ENCODE measurements around the gene TTC39C.

The TTC39C gene

GRCh38 chr18:24014062-24014985 lies at the start of gene TTC39C:
TTC39C (plus strand) TSS chr18:24014754; CDS start chr18:24014872, 118 bp downstream.
- H3K27ac ChIP-seq: peak within 1 kb of the TSS; percentile 91
- TF ChIP-seq, protein P1, sequence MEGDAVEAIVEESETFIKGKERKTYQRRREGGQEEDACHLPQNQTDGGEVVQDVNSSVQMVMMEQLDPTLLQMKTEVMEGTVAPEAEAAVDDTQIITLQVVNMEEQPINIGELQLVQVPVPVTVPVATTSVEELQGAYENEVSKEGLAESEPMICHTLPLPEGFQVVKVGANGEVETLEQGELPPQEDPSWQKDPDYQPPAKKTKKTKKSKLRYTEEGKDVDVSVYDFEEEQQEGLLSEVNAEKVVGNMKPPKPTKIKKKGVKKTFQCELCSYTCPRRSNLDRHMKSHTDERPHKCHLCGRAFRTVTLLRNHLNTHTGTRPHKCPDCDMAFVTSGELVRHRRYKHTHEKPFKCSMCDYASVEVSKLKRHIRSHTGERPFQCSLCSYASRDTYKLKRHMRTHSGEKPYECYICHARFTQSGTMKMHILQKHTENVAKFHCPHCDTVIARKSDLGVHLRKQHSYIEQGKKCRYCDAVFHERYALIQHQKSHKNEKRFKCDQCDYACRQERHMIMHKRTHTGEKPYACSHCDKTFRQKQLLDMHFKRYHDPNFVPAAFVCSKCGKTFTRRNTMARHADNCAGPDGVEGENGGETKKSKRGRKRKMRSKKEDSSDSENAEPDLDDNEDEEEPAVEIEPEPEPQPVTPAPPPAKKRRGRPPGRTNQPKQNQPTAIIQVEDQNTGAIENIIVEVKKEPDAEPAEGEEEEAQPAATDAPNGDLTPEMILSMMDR (conservative IDR thresholded peaks at IDR 0.05): no peak

DNA sequence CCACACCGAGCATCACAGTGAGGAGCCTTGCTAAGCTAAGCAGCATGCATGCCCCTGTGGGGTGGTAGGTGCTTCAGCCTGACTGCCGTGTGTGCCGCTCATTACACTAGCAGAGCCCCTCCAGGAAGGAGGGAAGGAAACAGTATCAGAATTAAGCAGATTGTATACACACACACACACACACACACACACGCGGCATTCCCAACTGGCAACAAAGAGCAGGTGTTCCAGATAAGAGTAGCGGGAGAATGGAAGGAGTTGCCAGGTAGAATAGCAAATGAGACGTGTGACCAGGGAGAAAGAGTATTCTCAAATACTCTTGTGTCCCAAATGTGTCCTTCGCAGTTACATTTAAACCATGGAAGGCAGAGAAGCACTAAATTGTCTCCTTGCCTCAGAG lies 47.6 kb upstream of the TTC39C start:
- TF ChIP-seq, protein P1 (conservative IDR thresholded peaks at IDR 0.05): no peak
- peak overlapping the region; percentile 79; the same call in 1 of the 2 replicates for H3K27ac ChIP-seq

- TF ChIP-seq, protein P1 (conservative IDR thresholded peaks at IDR 0.05): no peak
- no peak overlapping the region for H3K27ac ChIP-seq
Observed at GRCh38 chr18:23967321-23968089, 47.0 kb upstream of the TTC39C start.

DNA sequence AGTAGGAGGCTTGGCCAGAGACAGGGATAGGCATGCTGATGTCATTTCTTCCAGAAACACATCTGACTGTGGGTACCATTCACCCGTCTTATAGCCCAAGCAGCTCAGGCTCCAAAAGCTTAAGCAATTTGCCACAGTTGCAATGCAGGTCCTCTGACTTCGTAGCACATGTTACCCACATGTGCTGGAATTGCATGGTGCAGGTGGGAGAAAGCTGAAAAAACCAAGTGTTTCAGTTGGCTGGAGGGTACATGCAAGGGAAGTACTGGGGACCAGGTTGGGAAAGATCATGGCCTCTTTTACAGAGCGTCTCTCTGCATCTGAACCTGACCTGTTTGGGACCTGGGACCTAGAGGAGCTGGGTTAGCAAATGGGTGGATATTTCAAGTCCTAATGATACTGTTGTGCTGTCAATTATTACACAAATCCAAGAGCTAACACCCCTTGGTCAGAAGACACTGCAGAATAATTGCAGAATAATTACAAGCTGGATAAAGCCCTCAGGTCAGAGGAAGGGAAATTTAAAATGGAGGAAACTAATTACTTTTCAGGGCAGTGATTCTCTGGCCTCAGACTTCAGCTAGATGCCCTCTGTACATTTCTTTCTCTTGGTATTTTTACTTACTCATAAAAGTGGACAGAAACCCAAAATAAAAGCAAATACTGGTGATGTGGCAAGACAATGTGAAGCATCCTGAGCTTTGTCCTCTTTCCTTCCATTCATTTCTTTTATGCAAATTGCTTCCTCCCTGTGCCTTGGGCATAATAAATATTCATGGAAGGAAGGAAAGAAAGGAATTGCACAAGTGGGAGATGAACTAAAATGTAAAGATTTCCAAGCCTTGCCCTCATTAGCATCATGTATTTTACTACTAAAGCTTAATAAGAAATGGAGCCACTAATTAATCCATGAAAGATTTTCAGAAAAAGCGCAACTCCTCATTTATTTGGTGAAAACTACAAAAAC lies 45.6 kb upstream of the TTC39C start:
- TF ChIP-seq, protein P1 (conservative IDR thresholded peaks at IDR 0.05): no peak
- no peak overlapping the region for H3K27ac ChIP-seq

DNA sequence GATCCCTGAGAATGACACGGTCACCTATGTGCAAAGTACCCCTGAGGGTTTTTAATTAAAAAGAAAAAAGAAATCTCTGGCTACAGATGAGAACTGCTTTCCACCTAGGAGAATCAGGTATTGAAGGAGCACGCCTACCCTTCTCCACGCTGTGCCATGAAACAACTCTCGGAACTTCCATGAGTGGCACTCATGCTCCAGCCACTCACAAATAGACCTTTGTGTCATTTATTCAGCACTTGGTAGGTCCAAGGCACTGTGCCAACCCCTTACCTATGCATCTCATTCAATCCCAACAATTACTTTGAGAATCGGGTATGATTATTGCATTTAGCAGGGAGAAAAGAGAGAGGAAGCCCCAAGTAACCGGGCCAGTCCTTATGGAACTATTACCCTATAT lies 44.9 kb upstream of the TTC39C start:
- TF ChIP-seq, protein P1 (conservative IDR thresholded peaks at IDR 0.05): no peak
- H3K27ac ChIP-seq: no peak overlapping the region

DNA sequence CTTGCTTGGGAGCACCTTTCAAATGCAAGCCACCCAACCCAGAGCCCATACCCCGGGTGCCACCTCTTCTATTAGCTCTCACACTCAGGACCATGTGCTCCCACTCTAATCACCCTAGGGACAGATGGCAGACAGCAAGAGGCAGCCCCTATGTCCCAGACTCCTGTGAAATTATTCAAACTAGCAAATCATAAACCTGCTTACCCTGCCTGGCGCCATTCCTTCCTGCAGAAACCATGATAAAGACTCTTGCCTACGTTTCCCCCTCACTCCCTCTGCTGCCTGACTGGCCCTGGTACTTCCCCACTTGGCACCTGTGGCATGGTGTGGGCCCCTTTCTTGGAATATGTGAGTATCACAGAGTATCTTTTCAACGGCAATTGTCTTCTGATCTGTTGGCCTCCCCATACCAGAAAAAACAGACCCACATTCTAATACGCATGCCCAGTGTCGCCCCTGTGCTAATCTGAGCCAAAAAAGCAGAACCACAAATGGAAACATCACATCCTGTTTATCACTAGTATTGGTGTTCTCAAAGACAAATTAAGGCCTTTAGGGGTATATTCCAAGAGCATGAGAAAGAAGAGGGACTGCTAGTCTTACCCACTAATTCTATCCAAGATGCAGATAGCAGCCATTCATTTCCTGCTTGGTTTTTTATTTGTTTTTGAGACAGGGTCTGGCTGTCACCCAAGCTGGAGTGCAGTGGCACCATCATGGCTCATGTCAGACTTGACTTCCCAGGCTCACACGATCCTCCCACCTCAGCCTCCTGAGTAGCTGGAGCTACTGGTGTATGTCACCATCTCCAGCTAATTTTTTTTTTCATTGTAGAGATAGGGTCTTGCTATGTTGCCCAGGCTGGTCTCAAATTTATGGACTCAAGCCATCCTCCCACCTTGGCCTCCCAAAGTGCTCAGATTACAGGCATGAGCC lies 44.1 kb upstream of the TTC39C start:
- no peak overlapping the region for H3K27ac ChIP-seq

More for the DNA sequence above, 44.1 kb upstream of the TTC39C start:
- TF ChIP-seq, protein P1 (conservative IDR thresholded peaks at IDR 0.05): no peak
